ENCODE measurements around the gene MMRN2. TPM values are rescaled to one million over a fixed set of nuclear protein-coding genes. Genes with fewer than 3 reads are reported as not detected.
A peak's percentile ranks its signal among the peaks of the same experiment; 100 is the strongest.
"Not testable (repeated sequence)": the region's sequence is repeated elsewhere in the genome, so short reads cannot be mapped to it uniquely, and the experiment has no call there.

Gene MMRN2
- total RNA-seq, 6 donors from 2014 or later: 18.8 to 76.8 (median 31.3) TPM

GRCh38 chr10:86979977-86980448 lies 22.6 kb upstream of the MMRN2 start:
- H3K9me3 ChIP-seq: no peaks in the 10 kb centered on the region
- ATAC-seq (ENCODE audit: low FRiP score in 2 of 2): peak in 1 of 2 donors; percentile 73
- H3K27ac ChIP-seq: peak overlapping the region in 3 of 4 donors; percentile 51 to 79 (median 62)
- TF ChIP-seq POLR2A (IDR thresholded peaks at IDR 0.05): no peak
- TF ChIP-seq POLR2AphosphoS5 (IDR thresholded peaks at IDR 0.05): peak in 1 of 2 donors; percentile 9
- no peak for TF ChIP-seq CTCF (IDR thresholded peaks at IDR 0.05)
- peak in 1 of 4 donors; percentile 27 for TF ChIP-seq EP300 (IDR thresholded peaks at IDR 0.05)
- H3K36me3 ChIP-seq: no peaks in the 10 kb centered on the region
- no peaks in the 10 kb centered on the region for H3K27me3 ChIP-seq
- DNase-seq: peak in 1 of 2 donors; percentile 22
- 24% methylated on average over 3 of the region's 3 CpGs for WGBS, 2 donors
- H3K4me3 ChIP-seq: no peak overlapping the region
- peaks cover 0 to 12% (median 10%) of the 10 kb centered on the region in 4 donors for H3K4me1 ChIP-seq

- WGBS, 2 donors: 73 to 84% methylated on average over 3 to 4 of the region's 4 CpGs
- Histone ChIP-seq H3K36me3 (no peaks in the 10 kb centered on the region), H3K9me3 (no peaks in the 10 kb centered on the region), H3K27me3 (no peaks in the 10 kb centered on the region), H3K4me3 (no peak overlapping the region), H3K4me1 (peaks cover 0 to 13% (median 11%) of the 10 kb centered on the region in 4 donors), H3K27ac (peak overlapping the region in 3 of 4 donors; percentile 51 to 79 (median 62))
- no peak for DNase-seq
- no peak for ATAC-seq (ENCODE audit: low FRiP score in 2 of 2)
- TF ChIP-seq POLR2AphosphoS5 (IDR thresholded peaks at IDR 0.05) (no peak), POLR2A (IDR thresholded peaks at IDR 0.05) (no peak), CTCF (IDR thresholded peaks at IDR 0.05) (no peak), EP300 (IDR thresholded peaks at IDR 0.05) (no peak)
Observed at GRCh38 chr10:86979296-86979818, 21.9 kb upstream of the MMRN2 start.

GRCh38 chr10:86978457-86978856 lies 21.0 kb upstream of the MMRN2 start:
- not testable (repeated sequence) for H3K36me3 ChIP-seq; H3K27me3 ChIP-seq; DNase-seq; ATAC-seq (ENCODE audit: low FRiP score in 2 of 2); H3K9me3 ChIP-seq; H3K4me3 ChIP-seq
- WGBS, 2 donors: 75 to 86% methylated on average over 3 of the region's 3 CpGs
- Histone ChIP-seq H3K27ac (peak overlapping the region in 2 of 4 donors; percentile 43 to 53), H3K4me1 (peaks cover 0 to 13% (median 11%) of the 10 kb centered on the region in 4 donors)

GRCh38 chr10:86976362-86977056 lies 19.1 kb upstream of the MMRN2 start:
- DNase-seq (no peak), ATAC-seq (ENCODE audit: low FRiP score in 2 of 2) (no peak)
- Histone ChIP-seq H3K4me3 (no peak overlapping the region), H3K36me3 (no peaks in the 10 kb centered on the region), H3K4me1 (peaks cover 10 to 18% (median 13%) of the 10 kb centered on the region in 4 donors), H3K27ac (no peak overlapping the region), H3K9me3 (no peaks in the 10 kb centered on the region), H3K27me3 (no peaks in the 10 kb centered on the region)
- TF ChIP-seq EP300 (IDR thresholded peaks at IDR 0.05) (no peak), POLR2AphosphoS5 (IDR thresholded peaks at IDR 0.05) (no peak), POLR2A (IDR thresholded peaks at IDR 0.05) (no peak)
- WGBS, 2 donors: 96% methylated on average over 5 of the region's 5 CpGs

- TF ChIP-seq POLR2A (IDR thresholded peaks at IDR 0.05): peak in 1 of 4 donors; percentile 35
- no peak for TF ChIP-seq POLR2AphosphoS5 (IDR thresholded peaks at IDR 0.05)
- no peak for TF ChIP-seq EP300 (IDR thresholded peaks at IDR 0.05)
- no peak for TF ChIP-seq CTCF (IDR thresholded peaks at IDR 0.05)
- Histone ChIP-seq H3K4me3 (peak overlapping the region in 2 of 4 donors; percentile 15 to 25), H3K4me1 (peaks cover 14 to 27% (median 17%) of the 10 kb centered on the region in 4 donors), H3K27me3 (no peaks in the 10 kb centered on the region), H3K36me3 (no peaks in the 10 kb centered on the region), H3K9me3 (no peaks in the 10 kb centered on the region), H3K27ac (peak overlapping the region; percentile 36 to 92 (median 58))
- WGBS, 2 donors: 58 to 62% methylated on average over 7 of the region's 7 CpGs
- ATAC-seq (ENCODE audit: low FRiP score in 2 of 2): no peak
- no peak for DNase-seq
Observed at GRCh38 chr10:86974484-86974883, 17.1 kb upstream of the MMRN2 start.

All from upper lobe of left lung (tissue), 6 donors.